Measurements from ENCODE around the gene YPEL1.

YPEL1 gene

DNA sequence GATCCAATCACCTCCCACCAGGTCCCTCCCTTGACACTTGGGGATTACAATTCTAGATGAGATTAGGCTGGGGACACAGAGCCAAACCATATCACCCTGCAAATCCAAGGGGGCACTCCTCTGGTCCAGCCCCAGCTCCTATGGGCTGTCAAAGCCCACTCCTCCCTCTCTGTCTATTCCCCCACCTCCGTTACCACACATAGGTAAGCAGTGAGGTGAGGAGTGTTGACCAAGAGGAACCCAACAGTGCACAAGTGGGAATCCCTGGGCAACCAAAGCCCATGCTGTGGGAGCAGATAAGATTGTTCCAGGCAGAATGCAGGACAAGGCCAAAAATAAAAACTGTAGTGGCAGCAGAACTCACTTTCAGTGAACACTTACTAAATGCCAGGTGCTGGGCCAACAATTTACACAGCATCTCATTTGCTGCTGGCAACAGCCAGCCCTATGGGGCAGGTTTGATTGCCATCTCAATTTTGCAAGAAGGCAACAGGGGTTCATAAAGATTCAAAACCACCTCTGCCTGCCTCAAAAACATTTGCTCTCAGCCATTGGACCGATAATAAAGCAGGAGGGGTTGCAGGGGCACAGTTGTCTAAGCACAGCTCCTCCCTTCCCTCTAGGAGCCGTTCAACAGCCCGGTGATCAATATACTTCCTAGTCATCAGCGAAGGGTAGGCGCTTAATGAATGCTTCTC is 84.6 kb downstream of the YPEL1 start:
- H3K27ac ChIP-seq = no peak overlapping the region
- H3K4me2 ChIP-seq (ENCODE audit: low read length) = peak overlapping the region; percentile 95
- H3K4me1 ChIP-seq = no peaks in the 10 kb centered on the region
- TF ChIP-seq, protein P1, sequence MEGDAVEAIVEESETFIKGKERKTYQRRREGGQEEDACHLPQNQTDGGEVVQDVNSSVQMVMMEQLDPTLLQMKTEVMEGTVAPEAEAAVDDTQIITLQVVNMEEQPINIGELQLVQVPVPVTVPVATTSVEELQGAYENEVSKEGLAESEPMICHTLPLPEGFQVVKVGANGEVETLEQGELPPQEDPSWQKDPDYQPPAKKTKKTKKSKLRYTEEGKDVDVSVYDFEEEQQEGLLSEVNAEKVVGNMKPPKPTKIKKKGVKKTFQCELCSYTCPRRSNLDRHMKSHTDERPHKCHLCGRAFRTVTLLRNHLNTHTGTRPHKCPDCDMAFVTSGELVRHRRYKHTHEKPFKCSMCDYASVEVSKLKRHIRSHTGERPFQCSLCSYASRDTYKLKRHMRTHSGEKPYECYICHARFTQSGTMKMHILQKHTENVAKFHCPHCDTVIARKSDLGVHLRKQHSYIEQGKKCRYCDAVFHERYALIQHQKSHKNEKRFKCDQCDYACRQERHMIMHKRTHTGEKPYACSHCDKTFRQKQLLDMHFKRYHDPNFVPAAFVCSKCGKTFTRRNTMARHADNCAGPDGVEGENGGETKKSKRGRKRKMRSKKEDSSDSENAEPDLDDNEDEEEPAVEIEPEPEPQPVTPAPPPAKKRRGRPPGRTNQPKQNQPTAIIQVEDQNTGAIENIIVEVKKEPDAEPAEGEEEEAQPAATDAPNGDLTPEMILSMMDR (IDR thresholded peaks at IDR 0.05) = no peak
- H3K9ac ChIP-seq = no peak overlapping the region
- H3K27me3 ChIP-seq (ENCODE audit: control insufficient read depth, insufficient read depth, low read length) = no peaks in the 10 kb centered on the region
- H3K79me2 ChIP-seq = no peaks in the 10 kb centered on the region
- H3K36me3 ChIP-seq (ENCODE audit: control insufficient read depth, insufficient read depth, low read length) = no peaks in the 10 kb centered on the region
- H3K4me3 ChIP-seq (ENCODE audit: low read depth, low read length) = peak overlapping the region; percentile 62
- no peaks in the 10 kb centered on the region for H3K9me3 ChIP-seq (ENCODE audit: control insufficient read depth, low read length)
- no peak overlapping the region for H2AFZ ChIP-seq

DNA sequence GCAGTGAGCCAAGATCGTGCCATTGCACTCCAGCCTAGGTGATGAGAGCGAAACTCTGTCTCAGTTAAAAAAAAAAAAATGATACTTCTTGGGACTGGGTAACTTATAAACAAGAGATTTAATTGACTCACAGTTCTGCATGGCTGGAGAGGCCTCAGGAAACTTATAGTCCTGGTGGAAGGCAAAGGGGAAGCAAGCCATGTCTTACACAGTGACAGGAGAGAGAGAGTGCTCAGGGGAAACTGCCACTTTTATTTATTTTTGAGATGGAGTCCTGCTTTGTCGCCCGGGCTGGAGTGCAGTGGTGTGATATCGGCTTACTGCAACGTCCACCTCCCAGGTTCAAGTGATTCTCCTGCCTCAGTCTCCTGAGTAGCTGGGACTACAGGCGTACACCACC is 85.3 kb downstream of the YPEL1 start:
- TF ChIP-seq, protein P1 (IDR thresholded peaks at IDR 0.05) = no peak
- no peak overlapping the region for H3K27ac ChIP-seq
- no peak overlapping the region for H3K9ac ChIP-seq
- no peak overlapping the region for H3K4me2 ChIP-seq (ENCODE audit: low read length)
- no peaks in the 10 kb centered on the region for H3K27me3 ChIP-seq (ENCODE audit: control insufficient read depth, insufficient read depth, low read length)
- H3K4me1 ChIP-seq = no peaks in the 10 kb centered on the region
- no peak overlapping the region for H3K4me3 ChIP-seq (ENCODE audit: low read depth, low read length)
- H2AFZ ChIP-seq = no peak overlapping the region
- no peaks in the 10 kb centered on the region for H3K9me3 ChIP-seq (ENCODE audit: control insufficient read depth, low read length)
- H3K36me3 ChIP-seq (ENCODE audit: control insufficient read depth, insufficient read depth, low read length) = no peaks in the 10 kb centered on the region
- H3K79me2 ChIP-seq = no peaks in the 10 kb centered on the region

Data from parathyroid adenoma (tissue), 2 donors.